GM18868 (cell line): ENCODE results near the gene ATP5ME.
"Not testable (repeated sequence)": the region's sequence is repeated elsewhere in the genome, so short reads cannot be mapped to it uniquely, and the experiment has no call there.

Experiments
- ATAC-seq: cut with Tn5 transposase; IDR thresholded peaks from one replicate; pipeline ENCODE4 v1.9.1; 2021; ENCODE audit warnings: mild to moderate bottlenecking, moderate library complexity; ENCODE audit not compliant: unreplicated experiment

Gene ATP5ME, protein sequence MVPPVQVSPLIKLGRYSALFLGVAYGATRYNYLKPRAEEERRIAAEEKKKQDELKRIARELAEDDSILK

DNA sequence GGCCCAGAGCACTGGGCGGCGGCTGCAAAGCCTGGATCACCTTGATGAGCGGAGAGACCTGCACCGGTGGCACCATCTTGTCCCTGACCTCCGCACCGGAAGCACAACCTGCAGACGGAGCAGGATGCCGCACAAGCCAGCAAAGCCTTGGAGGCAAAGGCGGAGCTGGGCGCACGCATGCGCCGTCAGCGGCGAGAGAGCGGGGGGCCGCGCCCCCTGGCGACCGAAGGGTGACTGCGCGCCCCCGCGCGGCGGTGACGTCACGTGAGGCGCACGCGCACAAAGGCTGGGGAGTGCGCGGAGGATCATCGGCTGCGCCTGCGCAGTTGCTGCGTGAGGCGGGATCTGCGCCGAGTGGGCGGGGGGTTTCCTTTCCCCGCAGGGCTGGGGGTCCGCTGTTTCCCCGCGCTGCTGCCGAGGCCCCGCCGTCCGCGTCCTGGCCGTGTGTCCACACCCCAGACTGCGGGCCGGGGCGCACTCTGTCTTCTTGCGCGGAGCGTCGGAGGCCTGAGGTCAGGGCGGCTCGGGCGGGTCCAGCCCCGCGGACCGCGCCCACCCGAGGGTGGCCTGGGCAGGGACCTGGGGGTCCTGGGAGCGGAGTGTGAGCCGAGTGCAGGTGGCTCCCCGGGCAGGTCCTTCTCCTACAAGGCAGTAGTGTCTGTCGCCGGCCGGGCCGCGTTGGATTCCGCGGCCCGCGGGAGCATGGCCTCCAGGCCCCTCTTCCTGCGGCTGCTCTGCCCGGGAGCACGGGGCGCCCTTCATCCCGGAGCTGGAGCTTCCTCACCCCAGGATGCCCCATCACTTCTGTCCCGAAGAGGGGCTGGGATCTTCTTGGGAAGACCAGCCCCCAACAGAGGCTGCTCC is at the start of gene ATP5ME, which contains the start of gene MYL5:
Gene ATP5ME, minus strand, starts transcription at position 105 of the 864 bp plus-strand sequence. Its CDS starts 29 bp downstream, at position 76.
Gene MYL5, plus strand, starts transcription at position 371 of the 864 bp plus-strand sequence. CDS start 3,485 bp downstream, outside the sequence.
- peak; percentile 76 for ATAC-seq

DNA sequence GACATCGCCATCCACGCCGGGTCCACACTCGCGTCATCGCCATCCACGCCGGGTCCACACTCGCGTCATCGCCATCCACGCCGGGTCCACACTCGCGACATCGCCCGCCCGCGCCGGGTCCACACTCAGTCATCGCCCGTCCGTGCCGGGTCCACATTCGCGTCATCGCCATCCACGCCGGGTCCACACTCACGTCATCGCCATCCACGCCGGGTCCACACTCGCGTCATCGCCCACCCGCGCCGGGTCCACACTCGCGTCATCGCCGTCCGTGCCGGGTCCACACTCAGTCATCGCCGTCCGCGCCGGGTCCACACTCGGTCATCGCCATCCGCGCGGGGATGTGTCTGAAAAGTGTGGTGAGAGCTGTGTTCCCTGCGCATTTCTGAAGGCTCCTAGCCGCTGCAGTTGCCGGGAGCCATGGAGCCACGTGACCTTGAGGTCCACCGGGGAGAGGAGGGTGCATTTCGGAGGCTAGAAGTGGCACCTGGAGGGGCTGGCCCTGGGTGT is 48.8 kb upstream of the ATP5ME start:
- no peak for ATAC-seq

DNA sequence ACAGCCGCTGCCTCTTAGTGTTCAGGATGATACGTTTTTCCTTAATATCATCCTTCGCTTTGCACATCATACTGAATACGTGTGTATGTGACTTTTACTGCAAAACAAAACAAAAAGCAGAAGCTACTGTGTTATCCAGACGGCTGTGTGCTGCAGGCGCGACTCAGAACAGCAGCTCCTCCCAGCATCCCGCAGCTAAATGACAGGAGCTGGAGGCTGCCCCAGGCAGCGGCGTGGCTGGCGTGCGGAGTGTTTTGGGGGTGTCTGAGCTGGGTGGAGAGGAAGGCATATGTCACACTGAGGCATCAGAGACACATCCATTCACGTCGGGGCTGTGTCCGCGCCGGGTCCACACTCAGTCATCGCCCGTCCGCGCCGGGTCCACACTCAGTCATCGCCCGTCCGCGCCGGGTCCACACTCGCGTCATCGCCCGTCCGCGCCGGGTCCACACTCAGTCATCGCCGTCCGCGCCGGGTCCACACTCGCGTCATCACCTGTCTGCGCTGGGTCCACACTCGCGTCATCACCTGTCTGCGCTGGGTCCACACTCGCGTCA is 48.2 kb upstream of the ATP5ME start:
- no peak for ATAC-seq

DNA sequence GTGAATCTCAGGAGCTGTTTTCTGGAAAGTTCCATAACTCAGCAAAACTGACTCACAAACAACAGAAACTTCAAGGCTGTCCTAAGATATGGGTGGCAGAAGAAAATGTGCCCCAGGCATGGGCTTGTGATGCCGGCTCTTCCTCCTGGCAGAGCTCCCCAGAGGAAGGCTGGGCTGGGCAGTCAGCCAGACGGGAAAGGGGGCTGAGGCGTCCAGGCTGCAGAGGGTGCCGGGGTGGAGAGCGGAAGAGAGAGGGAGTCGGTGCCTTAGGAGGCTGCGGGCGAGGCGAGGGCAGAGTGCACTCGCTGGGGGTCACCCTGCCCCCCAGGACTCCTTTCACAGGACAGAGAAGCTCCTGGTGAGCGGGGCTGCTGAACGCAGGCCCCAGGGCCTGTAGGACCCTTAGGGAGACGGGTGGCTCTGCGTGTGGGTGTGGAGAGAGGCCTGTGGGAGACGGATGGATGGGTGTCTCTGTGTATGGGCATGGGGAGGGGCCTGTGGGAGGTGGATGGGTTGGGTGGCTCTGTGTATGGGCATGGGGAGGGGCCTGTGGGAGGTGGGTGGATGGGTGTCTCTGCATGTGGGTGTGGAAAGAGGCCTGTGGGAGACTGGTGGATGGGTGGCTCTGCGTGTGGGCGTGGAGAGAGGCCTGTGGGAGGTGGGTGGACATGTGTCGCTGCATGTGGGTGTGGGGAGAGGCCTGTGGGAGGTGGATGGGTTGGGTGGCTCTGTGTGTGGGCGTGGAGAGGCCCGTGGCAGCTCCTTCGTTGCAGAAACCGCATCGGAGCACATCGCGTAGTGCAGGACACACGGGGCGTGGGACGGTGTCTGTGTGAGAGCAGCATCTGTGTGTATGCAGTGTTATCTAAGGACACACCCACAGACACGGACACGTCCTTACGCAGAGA is 47.4 kb upstream of the ATP5ME start:
- ATAC-seq: no peak

DNA sequence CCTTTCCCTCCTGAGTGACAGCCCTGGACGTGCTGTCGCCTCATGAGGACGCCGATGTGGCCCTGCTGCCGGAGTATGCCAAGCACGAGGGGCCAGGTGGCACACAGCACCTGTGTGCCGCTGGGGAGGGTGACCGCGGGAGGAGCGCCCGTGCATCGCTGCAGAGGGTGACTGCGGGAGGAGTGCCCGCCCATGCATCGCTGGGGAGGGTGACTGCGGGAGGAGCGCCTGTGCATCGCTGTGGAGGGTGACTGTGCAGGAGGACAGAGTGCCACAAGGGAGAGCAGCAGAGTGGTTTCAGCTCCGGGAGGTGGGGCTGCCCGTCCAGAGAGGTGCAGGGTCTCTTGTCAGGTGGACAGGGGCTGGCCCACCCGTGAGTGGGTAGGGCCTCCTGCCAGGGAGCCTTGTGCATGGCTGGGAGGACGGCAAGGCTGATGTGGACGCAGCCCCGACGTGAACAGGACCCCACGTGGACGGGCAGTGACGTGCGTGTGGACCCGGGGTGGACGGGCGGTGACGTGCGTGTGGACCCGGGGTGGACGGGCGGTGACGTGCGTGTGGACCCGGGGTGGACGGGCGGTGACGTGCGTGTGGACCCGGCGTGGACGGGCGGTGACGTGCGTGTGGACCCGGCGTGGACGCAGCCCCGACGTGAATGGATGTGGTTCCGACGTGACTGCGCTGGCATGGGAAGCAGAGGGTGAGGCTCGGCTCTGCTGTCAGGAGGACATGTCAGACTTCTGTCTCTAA is 46.2 kb upstream of the ATP5ME start:
- ATAC-seq: no peak

DNA sequence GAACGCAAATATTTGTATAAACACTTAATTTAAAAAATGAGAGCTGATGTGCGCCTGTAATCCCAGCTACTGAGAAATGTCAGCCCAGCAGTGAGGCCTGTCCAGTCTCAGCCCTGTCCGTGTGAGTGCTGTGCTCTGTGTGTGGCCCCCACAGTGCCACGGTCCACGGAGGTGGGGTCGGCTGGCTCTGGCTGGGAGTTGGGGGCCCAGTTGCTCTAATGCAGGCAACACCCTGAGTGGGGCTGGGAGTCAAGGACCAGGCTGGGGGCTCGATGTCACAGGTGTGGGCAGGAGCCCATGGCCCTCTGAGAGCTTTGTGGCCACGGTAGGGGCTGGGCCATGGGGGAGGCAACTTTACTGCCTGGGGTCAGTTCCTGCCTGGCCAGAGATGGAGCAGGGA is 44.4 kb upstream of the ATP5ME start:
- no peak for ATAC-seq

DNA sequence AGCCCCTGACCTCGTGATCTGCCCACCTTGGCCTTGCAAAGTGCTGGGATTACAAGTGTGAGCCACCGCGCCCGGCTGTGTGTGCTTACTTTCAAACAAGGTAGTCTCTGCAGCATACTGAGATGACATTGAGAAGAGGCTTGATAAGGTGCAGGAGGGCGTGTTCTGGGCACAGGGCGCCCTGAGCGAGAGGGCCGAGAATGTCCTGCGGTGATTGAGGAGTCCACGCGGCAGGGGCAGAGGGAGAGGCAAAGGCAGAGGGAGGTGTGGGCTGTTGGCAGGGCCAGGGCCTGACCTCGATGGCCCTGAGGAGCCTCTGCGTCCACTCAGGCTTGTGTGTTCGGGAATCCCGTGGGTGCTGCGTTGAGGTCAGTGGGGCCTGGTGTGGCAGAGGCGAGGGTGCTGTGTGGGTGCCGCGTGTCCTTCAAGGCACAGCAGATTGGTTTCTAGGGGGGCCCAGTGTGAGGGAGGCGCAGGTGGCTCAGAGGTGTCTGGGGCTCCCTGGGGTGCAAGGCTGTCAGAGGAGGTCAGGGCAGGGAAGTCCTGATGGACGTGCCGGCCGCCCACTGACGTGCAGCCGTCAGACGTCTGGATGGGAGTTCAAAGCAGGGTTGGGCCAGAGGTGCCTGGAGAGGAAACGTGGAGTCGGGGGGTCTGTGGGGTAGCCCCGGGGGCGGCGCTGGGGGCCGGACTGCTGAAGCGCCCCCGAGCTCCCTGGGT is 43.7 kb upstream of the ATP5ME start:
- no peak for ATAC-seq

DNA sequence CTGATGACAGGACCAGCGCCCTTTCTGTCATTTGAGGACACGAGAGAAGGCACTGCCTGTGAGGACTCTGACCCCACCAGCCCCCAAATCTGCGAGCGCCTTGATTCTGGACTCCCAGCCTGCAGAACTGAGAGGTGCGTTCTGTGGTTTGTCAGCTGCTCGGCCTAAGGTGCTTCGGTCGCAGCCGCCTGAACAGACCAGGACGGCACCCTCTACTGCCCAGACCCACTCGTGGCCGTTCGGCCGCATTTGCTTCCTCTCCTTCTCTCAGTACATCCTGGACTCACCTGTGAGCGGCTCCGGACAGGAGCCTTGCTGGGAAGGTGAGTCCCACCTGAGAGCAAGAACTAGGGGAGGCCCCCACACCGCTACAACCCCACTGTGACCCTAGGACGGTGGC is 40.0 kb upstream of the ATP5ME start:
- ATAC-seq: no peak

DNA sequence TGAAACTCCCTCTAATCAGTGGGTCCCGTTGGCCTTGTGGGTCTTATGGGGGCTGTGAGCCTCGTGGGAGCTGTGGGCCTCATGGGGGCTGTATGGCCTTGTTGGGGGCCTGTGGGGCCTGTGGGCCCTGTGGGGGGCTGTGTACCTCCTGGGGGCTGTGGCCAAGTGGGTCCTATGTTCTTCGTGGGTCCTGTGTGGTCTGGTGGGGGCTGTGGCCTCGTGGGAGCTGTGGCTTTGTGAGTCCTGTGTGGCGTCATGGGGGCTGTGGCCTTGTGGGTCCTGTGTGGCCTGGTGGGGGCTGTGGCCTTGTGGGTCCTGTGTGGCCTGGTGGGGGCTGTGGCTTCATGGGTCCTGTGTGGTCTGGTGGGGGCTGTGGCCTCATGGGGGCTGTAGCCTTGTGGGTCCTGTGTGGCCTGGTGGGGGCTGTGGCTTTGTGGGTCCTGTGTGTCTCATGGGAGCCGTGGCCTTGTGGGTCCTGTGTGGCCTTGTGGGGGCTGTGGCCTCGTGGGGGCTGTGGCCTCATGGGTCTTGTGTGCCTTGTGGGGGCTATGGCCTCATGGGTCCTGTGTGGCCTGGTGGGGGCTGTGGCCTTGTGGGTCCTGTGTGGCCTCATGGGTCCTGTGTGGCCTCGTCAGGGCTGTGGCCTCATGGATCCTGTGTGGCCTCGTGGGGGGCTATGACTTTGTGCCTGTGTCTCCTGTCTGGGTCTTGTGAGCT is 39.0 kb upstream of the ATP5ME start:
- ATAC-seq: no peak

DNA sequence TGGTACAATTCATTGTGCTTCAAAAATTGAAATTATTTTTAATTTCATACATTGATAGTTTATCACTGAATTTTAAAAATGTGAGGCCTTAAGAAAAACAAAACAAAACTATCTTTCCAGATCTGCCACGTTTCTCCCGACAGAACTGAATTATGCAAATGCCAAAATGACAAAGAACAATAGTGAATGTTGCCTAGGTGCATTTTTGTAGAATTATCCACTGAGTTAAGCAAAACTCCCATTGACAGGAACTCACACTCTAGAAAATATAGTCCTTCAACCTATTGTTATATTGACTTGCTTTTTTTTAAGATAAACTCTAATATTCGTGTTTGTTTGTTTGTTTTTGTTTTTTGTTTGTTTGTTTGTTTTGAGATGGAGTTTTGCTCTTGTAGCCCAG is 38.0 kb upstream of the ATP5ME start:
- ATAC-seq: no peak

DNA sequence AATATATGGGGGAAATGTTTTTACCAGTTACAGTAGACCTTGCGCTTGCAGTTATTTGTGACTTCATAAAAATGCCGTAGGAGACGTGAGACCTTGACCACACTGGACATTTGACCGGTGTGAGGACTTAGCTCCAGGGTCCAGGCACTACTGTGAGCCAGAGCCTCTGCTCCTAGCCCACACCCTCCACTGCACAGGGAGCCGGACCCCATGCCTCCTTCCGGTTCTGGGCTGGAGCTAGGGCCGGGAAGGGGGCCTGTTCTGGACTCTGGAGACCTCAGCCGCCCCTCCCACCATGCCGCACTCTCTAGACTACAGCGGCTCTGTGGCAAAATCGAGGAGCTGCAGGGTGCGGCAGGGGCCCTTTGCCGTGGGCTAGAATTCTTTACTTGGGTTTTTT is 36.8 kb upstream of the ATP5ME start:
- ATAC-seq: no peak

DNA sequence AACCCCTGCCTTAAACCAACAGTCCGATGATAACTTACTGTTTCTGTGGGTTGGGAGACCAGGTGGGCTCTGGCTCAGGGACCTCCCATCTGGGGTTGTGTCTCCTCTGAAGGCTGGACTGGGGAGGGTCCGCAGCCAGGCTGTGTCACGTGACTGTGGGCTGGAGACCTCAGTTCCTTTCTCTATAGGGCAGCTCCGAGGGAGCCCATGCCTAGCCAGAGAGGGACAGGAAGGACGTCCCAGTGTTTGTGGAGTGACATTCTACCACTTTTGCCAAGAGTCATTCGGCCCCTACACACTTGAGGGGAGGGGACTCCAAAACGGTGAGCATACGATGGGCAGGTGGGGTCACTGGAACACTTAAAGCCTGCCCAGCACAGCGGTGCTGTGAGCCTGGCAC is 36.0 kb upstream of the ATP5ME start:
- no peak for ATAC-seq

DNA sequence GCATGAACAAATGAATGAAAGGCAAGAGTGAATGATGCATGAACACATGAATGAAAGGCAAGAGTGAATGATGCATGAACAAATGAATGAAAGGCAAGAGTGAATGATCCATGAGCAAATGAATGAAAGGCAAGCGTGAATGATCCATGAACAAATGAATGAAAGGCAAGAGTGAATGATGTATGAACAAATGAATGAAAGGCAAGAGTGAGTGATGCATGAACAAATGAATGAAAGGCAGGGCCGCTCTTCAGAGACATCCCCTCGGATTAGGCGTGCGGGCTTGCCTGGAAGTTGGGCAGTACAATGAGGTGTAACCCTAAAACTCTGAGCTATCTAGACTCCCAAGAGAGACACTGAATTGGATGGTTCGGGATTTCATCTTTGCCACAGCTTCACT is 35.3 kb upstream of the ATP5ME start:
- no peak for ATAC-seq

DNA sequence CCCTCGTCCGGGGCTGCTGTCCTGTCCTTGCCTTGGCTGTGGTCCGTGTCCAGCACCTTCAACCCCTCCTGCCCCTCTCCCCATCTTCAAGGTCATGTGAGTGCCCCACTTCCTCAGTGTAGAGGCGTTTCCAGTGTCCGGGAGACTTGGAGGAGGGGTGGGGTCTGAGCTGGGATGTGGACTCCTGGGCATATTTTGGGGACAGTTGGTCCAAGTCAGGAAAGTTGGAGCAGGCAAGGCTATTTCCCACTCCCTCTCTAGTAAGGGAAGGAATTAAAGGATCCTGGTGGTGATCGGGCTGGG is 34.5 kb upstream of the ATP5ME start:
- no peak for ATAC-seq

DNA sequence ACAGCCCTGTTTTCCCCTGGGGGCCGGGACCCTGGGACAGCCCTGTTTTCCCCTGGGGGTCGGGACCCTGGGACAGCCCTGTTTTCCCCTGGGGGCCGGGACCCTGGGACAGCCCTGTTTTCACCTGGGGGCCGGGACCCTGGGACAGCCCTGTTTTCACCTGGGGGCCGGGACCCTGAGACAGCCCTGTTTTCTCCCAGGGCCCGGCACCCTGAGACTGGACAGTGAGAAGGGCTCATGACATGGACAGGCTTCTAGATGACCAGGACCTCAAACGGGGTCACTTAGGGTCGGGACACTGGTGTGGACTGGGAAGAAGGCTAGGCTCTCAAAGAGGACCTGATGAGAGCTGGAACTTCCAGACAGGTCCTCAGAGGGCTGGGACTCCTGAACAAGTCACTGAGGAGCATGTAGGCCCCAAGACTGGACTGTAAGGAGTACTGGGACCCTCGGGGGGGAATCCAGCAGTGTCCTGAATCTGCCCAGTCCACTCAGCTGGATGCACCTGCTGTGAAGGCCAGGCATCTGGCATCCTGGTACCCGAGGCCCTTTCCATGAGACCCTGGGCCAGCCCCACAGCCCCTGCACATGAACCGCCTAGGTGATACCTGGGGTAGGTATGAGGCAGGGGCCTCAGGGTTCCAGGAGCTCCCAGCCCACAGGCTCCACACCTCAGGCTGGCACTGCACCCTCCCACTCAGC is 34.0 kb upstream of the ATP5ME start:
- no peak for ATAC-seq

DNA sequence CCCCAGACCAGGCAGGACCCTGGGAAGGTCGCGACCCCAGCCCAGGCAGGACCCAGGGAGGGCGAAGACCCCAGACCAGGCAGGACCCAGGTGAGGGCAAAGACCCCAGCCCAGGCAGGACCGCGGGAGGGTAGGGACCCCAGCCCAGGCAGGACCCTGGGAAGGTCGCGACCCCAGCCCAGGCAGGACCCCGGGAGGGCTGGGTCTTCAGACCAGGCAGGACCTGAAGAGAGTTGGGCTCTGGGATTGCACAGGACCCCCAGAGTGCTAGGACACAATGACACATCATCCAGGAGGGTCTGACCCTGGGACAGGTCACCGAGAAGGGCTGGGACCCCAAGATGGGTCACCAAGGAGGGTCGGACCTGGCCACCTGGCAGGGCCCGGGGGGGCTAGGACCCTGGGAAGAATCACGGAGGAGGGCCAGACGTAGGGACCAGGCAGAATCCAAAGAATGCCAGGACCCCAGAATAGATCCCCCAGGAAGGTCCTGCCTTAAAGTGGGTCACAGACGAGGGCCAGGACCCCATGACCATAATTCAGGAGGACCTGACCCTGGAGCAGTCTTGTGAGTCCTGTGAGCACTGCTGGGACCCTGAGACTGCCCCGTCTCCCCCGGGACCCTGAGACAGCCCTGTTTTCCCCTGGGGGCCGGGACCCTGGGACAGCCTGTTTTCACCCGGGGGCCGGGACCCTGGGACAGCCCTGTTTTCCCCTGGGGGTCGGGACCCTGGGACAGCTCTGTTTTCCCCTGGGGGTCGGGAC is 32.9 kb upstream of the ATP5ME start:
- ATAC-seq: no peak

DNA sequence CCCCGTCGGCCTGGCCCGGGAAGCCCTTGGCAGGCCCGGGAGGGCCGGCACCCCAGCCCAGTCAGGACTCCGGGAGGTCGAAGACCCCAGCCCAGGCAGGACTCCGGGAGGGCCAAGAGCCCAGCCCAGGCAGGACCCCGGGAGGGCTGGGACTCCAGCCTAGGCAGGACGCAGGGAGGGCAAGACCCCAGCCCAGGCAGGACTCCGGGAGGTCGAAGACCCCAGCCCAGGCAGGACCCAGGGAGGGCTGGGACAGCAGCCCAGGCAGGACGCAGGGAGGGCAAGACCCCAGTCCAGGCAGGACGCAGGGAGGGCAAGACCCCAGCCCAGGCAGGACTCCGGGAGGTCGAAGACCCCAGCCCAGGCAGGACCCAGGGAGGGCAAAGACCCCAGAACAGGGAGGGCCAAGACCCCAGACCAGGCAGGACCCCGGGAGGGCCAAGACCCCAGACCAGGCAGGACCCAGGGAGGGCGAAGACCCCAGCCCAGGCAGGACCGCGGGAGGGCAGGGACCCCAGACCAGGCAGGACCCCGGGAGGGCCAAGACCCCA is 32.1 kb upstream of the ATP5ME start:
- ATAC-seq: not testable (repeated sequence)
